SK-N-SH (cell line): ENCODE data around the gene MAML3. TPM values are rescaled to one million over a fixed set of nuclear protein-coding genes. Genes with fewer than 3 reads are reported as not detected.

Source experiments
- CTCF ChIA-PET: fragments of 300-600, 350-600 bp; formaldehyde crosslinking; extraction: SDS; loops from one replicate; lab custom pipeline; 2021; lab: Yijun Ruan, JAX
- POLR2A ChIA-PET: fragments of 350-600 bp; sonication (Branson Sonifier 250); formaldehyde crosslinking; extraction: SDS; loops from one replicate; lab custom pipeline; 2020; ENCODE audit warnings: antibody characterized with exemption, inconsistent platforms; lab: Yijun Ruan, JAX
- DNase-seq: peaks from one replicate; pipeline ENCODE4 v3.0.0; 2012
- H2AFZ ChIP-seq: fragments of 200-600 bp; sonication (generic); 2 replicates; pipeline ENCODE4 v1.8.1; 2016; ENCODE audit warnings: antibody characterized with exemption, mild to moderate bottlenecking, low read depth
- H3F3A ChIP-seq: fragments of 200-600 bp; sonication (generic); replicated peaks from 2 replicates; pipeline ENCODE3; 2016; ENCODE audit warnings: antibody characterized with exemption, mild to moderate bottlenecking; ENCODE audit not compliant: insufficient read depth
- H3K27ac ChIP-seq, 2 experiments: fragments of 200-500 bp in 1 of 2; fragments of 200-600 bp in 1 of 2; sonication (Bioruptor generic) in 1 of 2; sonication (generic), shearing (Covaris generic) in 1 of 2; 2 replicates each; pipeline versions ENCODE4 v1.5.1 to v1.6.1; 2014 to 2016; ENCODE audit warnings: low read depth in 2 of 2, inconsistent platforms in 1 of 2, low read length in 1 of 2, mild to moderate bottlenecking in 1 of 2, mixed read lengths in 1 of 2
- H3K27me3 ChIP-seq: fragments of 200-600 bp; sonication (generic), shearing (Covaris generic); 2 replicates; pipeline ENCODE4 v1.6.1; 2016; ENCODE audit warnings: mixed run types; ENCODE audit not compliant: insufficient read depth
- H3K36me3 ChIP-seq, 2 experiments: fragments of 200-500 bp in 1 of 2; fragments of 200-600 bp in 1 of 2; sonication (Bioruptor generic) in 1 of 2; sonication (generic) in 1 of 2; replicated peaks in 1 of 2; 2 replicates each; pipeline versions ENCODE3 to v1.5.1; 2014 to 2016; ENCODE audit warnings: low read length in 1 of 2, mild to moderate bottlenecking in 1 of 2; ENCODE audit not compliant: insufficient read depth in 2 of 2, control insufficient read depth in 1 of 2
- H3K4me1 ChIP-seq, 2 experiments: fragments of 200-500 bp in 1 of 2; fragments of 200-600 bp in 1 of 2; sonication (Bioruptor generic) in 1 of 2; sonication (generic), shearing (Covaris generic) in 1 of 2; 2 replicates each; pipeline versions ENCODE4 v1.5.1 to v1.6.1; 2014 to 2016; ENCODE audit warnings: low read depth in 1 of 2, low read length in 1 of 2, mixed run types in 1 of 2; ENCODE audit not compliant: insufficient read depth in 2 of 2, control insufficient read depth in 1 of 2
- H3K4me2 ChIP-seq: fragments of 200-600 bp; sonication (generic), shearing (Covaris generic); 2 replicates; pipeline ENCODE4 v1.6.1; 2017; ENCODE audit warnings: mixed run types
- H3K4me3 ChIP-seq, 2 experiments: fragments of 200-500 bp in 1 of 2; fragments of 200-600 bp in 1 of 2; sonication (Bioruptor generic) in 1 of 2; sonication (generic), shearing (Covaris generic) in 1 of 2; 2 replicates each; pipeline versions ENCODE4 v1.5.1 to v1.8.1; 2014 to 2016; ENCODE audit warnings: low read depth in 2 of 2, inconsistent platforms in 1 of 2, low read length in 1 of 2, mild to moderate bottlenecking in 1 of 2, mixed read lengths in 1 of 2, moderate library complexity in 1 of 2
- H3K79me2 ChIP-seq: fragments of 200-600 bp; sonication (generic); 2 replicates; pipeline ENCODE4 v1.8.1; 2017; ENCODE audit warnings: mild to moderate bottlenecking; ENCODE audit not compliant: insufficient read depth
- H3K9ac ChIP-seq: fragments of 200-600 bp; sonication (generic); 2 replicates; pipeline ENCODE4 v1.6.1; 2017; ENCODE audit warnings: mixed run types
- H3K9me2 ChIP-seq: fragments of 200-600 bp; sonication (generic); 2 replicates; pipeline ENCODE4 v1.6.1; 2017; ENCODE audit warnings: mixed run types
- H3K9me3 ChIP-seq: fragments of 200-600 bp; sonication (generic); 2 replicates; pipeline ENCODE4 v1.6.1; 2017; ENCODE audit warnings: mixed run types, mild to moderate bottlenecking, moderate library complexity
- H4K20me1 ChIP-seq: fragments of 200-600 bp; sonication (generic); 2 replicates; pipeline ENCODE4 v1.6.1; 2017; ENCODE audit warnings: mild to moderate bottlenecking, mixed run types; ENCODE audit not compliant: insufficient read depth
- CHD2 ChIP-seq: fragments of 150-350 bp; IDR thresholded peaks from 2 replicates; pipeline ENCODE4 v1.6.1; 2018; ENCODE audit warnings: low read length; ENCODE audit not compliant: partially characterized antibody
- CTCF ChIP-seq: fragments of 200-600 bp; sonication (generic); IDR thresholded peaks from 2 replicates; pipeline ENCODE4 v1.6.1; 2017; ENCODE audit warnings: antibody characterized with exemption, mild to moderate bottlenecking, moderate library complexity
- EZH2phosphoT487 ChIP-seq: fragments of 200-600 bp; sonication (generic); IDR thresholded peaks from 2 replicates; pipeline ENCODE4 v1.6.1; 2017; ENCODE audit warnings: low read depth, mixed run types, mild to moderate bottlenecking, antibody characterized with exemption, moderate library complexity, borderline replicate concordance
- FOSL2 ChIP-seq: IDR thresholded peaks from 2 replicates; pipeline ENCODE4 v1.4.0; 2012; ENCODE audit warnings: low read depth, mild to moderate bottlenecking, moderate library complexity, borderline replicate concordance
- MAX ChIP-seq: IDR thresholded peaks from 2 replicates; pipeline ENCODE4 v1.4.0; 2012; ENCODE audit warnings: low read depth
- MXI1 ChIP-seq: IDR thresholded peaks from 2 replicates; pipeline ENCODE4 v1.6.1; 2012; ENCODE audit warnings: mild to moderate bottlenecking, low read depth, low read length, improper control_type of control experiment
- POLR2AphosphoS5 ChIP-seq: IDR thresholded peaks from 2 replicates; pipeline ENCODE4 v1.6.1; 2012; ENCODE audit warnings: low read depth, low read length
- RXRA ChIP-seq: IDR thresholded peaks from 2 replicates; pipeline ENCODE4 v1.4.0; 2012; ENCODE audit warnings: low read depth, mild to moderate bottlenecking, borderline replicate concordance
- USF1 ChIP-seq: IDR thresholded peaks from 2 replicates; pipeline ENCODE4 v1.4.0; 2012; ENCODE audit warnings: low read depth, borderline replicate concordance
- ZBTB33 ChIP-seq: IDR thresholded peaks from 2 replicates; pipeline ENCODE4 v1.4.0; 2012; ENCODE audit warnings: low read depth, borderline replicate concordance
- WGBS: methylation state at CpG from one replicate; pipeline ENCODE4 v1.1.6; 2017; ENCODE audit warnings: low lambda C conversion rate; 5-methylcytosine and 5-hydroxymethylcytosine counted together
- polyA plus RNA-seq, 3 experiments: library from polyadenylated mRNA; depleted of rRNA; stranded (reverse); fragments of >200 nt; gene quantifications; 2 replicates each; pipeline ENCODE4 v1.2.3, GENCODE V29; 2012

MAML3 gene
- polyA plus RNA-seq, 1 of the 3 experiments (the other 2 are of a cell fraction), result 5.3 TPM

- TF ChIP-seq ZBTB33 (no peak), RXRA (no peak), FOSL2 (no peak), MXI1 (peak; percentile 56; the same call in 1 of the 2 replicates), MAX (no peak)
Measured at GRCh38 chr4:140049024-140049848, 104.7 kb downstream of the MAML3 start (continued).

GRCh38 chr4:140048419-140048995 lies 105.5 kb downstream of the MAML3 start:
- no peaks in the 10 kb centered on the region for H3K79me2 ChIP-seq
- H3K36me3 ChIP-seq, result no peaks in the 10 kb centered on the region
- peak overlapping the region; percentile 71 to 100 for H3K27ac ChIP-seq
- no peaks in the 10 kb centered on the region for H3K27me3 ChIP-seq
- CTCF ChIA-PET, result interaction anchor here (0.6 to 2.9 kb wide), 13 partner anchors 11 to 393 kb away, joined by 3 to 14 read pairs (median 3); no protein-coding TSS in a partner anchor
- H3F3A ChIP-seq, result peaks cover 3% of the 10 kb centered on the region
- no peaks in the 10 kb centered on the region for H3K9me3 ChIP-seq
- H2AFZ ChIP-seq, result peak overlapping the region; percentile 72; the same call in 1 of the 2 replicates
- peak overlapping the region; percentile 46 to 59 for H3K4me3 ChIP-seq
- no peaks in the 10 kb centered on the region for H3K9me2 ChIP-seq
- H3K9ac ChIP-seq, result peak overlapping the region; percentile 59
- no peak for TF ChIP-seq EZH2phosphoT487
- no peak for TF ChIP-seq MXI1
- TF ChIP-seq RXRA, result no peak
- TF ChIP-seq USF1, result no peak
- TF ChIP-seq POLR2AphosphoS5, result no peak
- no peak for TF ChIP-seq CHD2
- TF ChIP-seq CTCF, result no peak
- peaks cover 9 to 46% of the 10 kb centered on the region in 2 experiments; a peak in 3 of 4 replicates for H3K4me1 ChIP-seq
- no peaks in the 10 kb centered on the region for H4K20me1 ChIP-seq
- H3K4me2 ChIP-seq, result peak overlapping the region; percentile 79
- POLR2A ChIA-PET, result interaction anchor here (0.6 to 2.7 kb wide), 27 partner anchors 10 to 392 kb away, joined by 3 to 27 read pairs (median 6); no protein-coding TSS in a partner anchor
- WGBS, result 39% methylated on average over 4 of the region's 4 CpGs
- no peak for DNase-seq
